B cell (primary cell): ENCODE results near the gene OR1I1. TPM values are rescaled to one million over a fixed set of nuclear protein-coding genes. Genes with fewer than 3 reads are reported as not detected.

ENCODE experiments used
- ATAC-seq: fragments of 200-7000 bp; cut with Tn5 transposase; one replicate; pipeline ENCODE4 v1.10.0; 2021; ENCODE audit warnings: low read depth, mild to moderate bottlenecking, moderate number of reproducible peaks, moderate library complexity
- CTCF ChIA-PET: fragments of 350-600 bp; sonication (Branson Sonifier 250); formaldehyde crosslinking; loops from one replicate; lab custom pipeline; 2021; ENCODE audit warnings: antibody characterized with exemption, inconsistent platforms; lab: Charles Lee
- POLR2A ChIA-PET: fragments of 350-600 bp; sonication (Branson Sonifier 250); formaldehyde crosslinking; loops from one replicate; lab custom pipeline; 2021; ENCODE audit warnings: antibody characterized with exemption; lab: Charles Lee
- DNase-seq: peaks from one replicate; pipeline ENCODE4 v3.0.0; 2013
- H2AFZ ChIP-seq: 2 replicates; pipeline ENCODE4 v1.6.1; 2012; ENCODE audit warnings: mild to moderate bottlenecking, low read depth, low read length; ENCODE audit not compliant: insufficient read depth, poor library complexity, severe bottlenecking
- H3K27ac ChIP-seq, 2 donors: 1 replicate in 1 of 2; 2 replicates in 1 of 2; pipeline ENCODE4 v1.5.1; 2012 to 2013; ENCODE audit warnings: low read length in 2 of 2, mild to moderate bottlenecking in 2 of 2, moderate library complexity in 1 of 2
- H3K27me3 ChIP-seq, 4 experiments: fragments of 200-600 bp in 1 of 4; sonication (generic) in 1 of 4; replicated peaks in 1 of 4; 1 replicate in 2 of 4; 2 replicates in 2 of 4; pipeline versions ENCODE4 v1.6.1 to v1.7.0; 2013 to 2016; ENCODE audit warnings: low read length in 3 of 4, mild to moderate bottlenecking in 2 of 4, mixed read lengths in 1 of 4, moderate library complexity in 1 of 4; ENCODE audit not compliant: insufficient read depth in 4 of 4, control insufficient read depth in 3 of 4; ENCODE audit errors: control extremely low read depth in 1 of 4
- H3K36me3 ChIP-seq, 2 experiments: replicated peaks in 1 of 2; 1 replicate in 1 of 2; 2 replicates in 1 of 2; pipeline versions ENCODE4 v1.6.1 to v1.7.1; 2013; ENCODE audit warnings: low read length in 1 of 2; ENCODE audit not compliant: insufficient read depth in 2 of 2, control insufficient read depth in 1 of 2; ENCODE audit errors: control extremely low read depth in 1 of 2, extremely low read depth in 1 of 2
- H3K4me1 ChIP-seq, 2 donors: fragments of 200-600 bp in 1 of 2; sonication (generic) in 1 of 2; 1 replicate in 1 of 2; 2 replicates in 1 of 2; pipeline versions ENCODE4 v1.5.1 to v1.6.1; 2013 to 2017; ENCODE audit warnings: low read length in 2 of 2; ENCODE audit not compliant: control insufficient read depth in 2 of 2, insufficient read depth in 2 of 2
- H3K4me2 ChIP-seq: replicated peaks from 2 replicates; pipeline ENCODE3; 2012; ENCODE audit warnings: mild to moderate bottlenecking, low read depth, low read length; ENCODE audit not compliant: poor library complexity, severe bottlenecking
- H3K4me3 ChIP-seq, 5 experiments: fragments of 200-600 bp in 1 of 5; sonication (generic) in 1 of 5; 1 replicate in 3 of 5; 2 replicates in 2 of 5; pipeline versions ENCODE4 v1.5.1 to v1.7.0; 2011 to 2016; ENCODE audit warnings: low read length in 4 of 5, mild to moderate bottlenecking in 4 of 5, low read depth in 2 of 5, control low read depth in 1 of 5, moderate library complexity in 1 of 5; ENCODE audit not compliant: insufficient read depth in 1 of 5; ENCODE audit errors: control extremely low read depth in 1 of 5, extremely low read depth in 1 of 5
- H3K79me2 ChIP-seq: fragments of 200-600 bp; sonication (generic); one replicate; pipeline ENCODE4 v1.6.0; 2016; ENCODE audit warnings: low read length; ENCODE audit not compliant: control insufficient read depth, insufficient read depth
- H3K9ac ChIP-seq: fragments of 200-600 bp; sonication (generic); 2 replicates; pipeline ENCODE4 v1.6.1; 2017; ENCODE audit warnings: mild to moderate bottlenecking, low read length, moderate library complexity
- H3K9me3 ChIP-seq, 3 donors: one replicate each; pipeline versions ENCODE4 v1.6.1 to v1.7.1; 2013; ENCODE audit warnings: low read length in 2 of 3; ENCODE audit not compliant: control insufficient read depth in 2 of 3, insufficient read depth in 1 of 3; ENCODE audit errors: control extremely low read depth in 1 of 3
- H4K20me1 ChIP-seq: 2 replicates; pipeline ENCODE4 v1.6.0; 2012; ENCODE audit warnings: mild to moderate bottlenecking, low read length; ENCODE audit not compliant: insufficient read depth, control insufficient read depth, poor library complexity, severe bottlenecking
- H3K27ac Mint-ChIP-seq: one replicate; pipeline ENCODE4 v1.8.0; 2021; ENCODE audit warnings: mixed read lengths
- H3K27me3 Mint-ChIP-seq: one replicate; pipeline ENCODE4 v1.8.0; 2021; ENCODE audit warnings: mixed read lengths
- H3K4me1 Mint-ChIP-seq: one replicate; pipeline ENCODE4 v1.8.0; 2021; ENCODE audit warnings: mixed read lengths
- H3K4me3 Mint-ChIP-seq: one replicate; pipeline ENCODE4 v1.8.0; 2021; ENCODE audit warnings: mixed read lengths
- H3K9me3 Mint-ChIP-seq: one replicate; pipeline ENCODE4 v1.8.0; 2022; ENCODE audit warnings: mixed read lengths; ENCODE audit not compliant: insufficient read depth
- CTCF ChIP-seq: fragments of 200-600 bp; IDR thresholded peaks from one replicate; pipeline ENCODE4 v1.8.0; 2022; ENCODE audit warnings: antibody characterized with exemption, mild to moderate bottlenecking
- EZH2 ChIP-seq: IDR thresholded peaks from 2 replicates; pipeline ENCODE4 v1.6.1; 2012; ENCODE audit warnings: borderline replicate concordance, low read depth, mild to moderate bottlenecking, moderate library complexity, low read length; ENCODE audit not compliant: insufficient read depth, poor library complexity, severe bottlenecking
- WGBS: methylation state at CpG from one replicate; pipeline ENCODE4 v1.1.5; 2013; ENCODE audit warnings: missing lambda C conversion rate; ENCODE audit not compliant: insufficient coverage; 5-methylcytosine and 5-hydroxymethylcytosine counted together
- intact Hi-C: fragments of 100-400 bp; cut with micrococcal nuclease; formaldehyde crosslinking; loops from one replicate; pipeline ENCODE4 v1.10.0; 2022
- polyA plus RNA-seq: library from polyadenylated mRNA; depleted of rRNA; stranded (reverse); fragments of >200 nt; gene quantifications from 2 replicates; pipeline ENCODE4 v1.2.3, GENCODE V29; 2012
- total RNA-seq, 2 donors: library from RNA; stranded (reverse); fragments of 120-200 nt in 1 of 2; gene quantifications; 1 replicate in 1 of 2; 2 replicates in 1 of 2; pipeline versions ENCODE4 v1.2.3 to v1.2.4, GENCODE V29; 2013 to 2022

The OR1I1 gene
- total and polyA plus RNA-seq, 2 donors (not counting 1 experiment from before 2014, with no cell fraction given) = not detected

DNA sequence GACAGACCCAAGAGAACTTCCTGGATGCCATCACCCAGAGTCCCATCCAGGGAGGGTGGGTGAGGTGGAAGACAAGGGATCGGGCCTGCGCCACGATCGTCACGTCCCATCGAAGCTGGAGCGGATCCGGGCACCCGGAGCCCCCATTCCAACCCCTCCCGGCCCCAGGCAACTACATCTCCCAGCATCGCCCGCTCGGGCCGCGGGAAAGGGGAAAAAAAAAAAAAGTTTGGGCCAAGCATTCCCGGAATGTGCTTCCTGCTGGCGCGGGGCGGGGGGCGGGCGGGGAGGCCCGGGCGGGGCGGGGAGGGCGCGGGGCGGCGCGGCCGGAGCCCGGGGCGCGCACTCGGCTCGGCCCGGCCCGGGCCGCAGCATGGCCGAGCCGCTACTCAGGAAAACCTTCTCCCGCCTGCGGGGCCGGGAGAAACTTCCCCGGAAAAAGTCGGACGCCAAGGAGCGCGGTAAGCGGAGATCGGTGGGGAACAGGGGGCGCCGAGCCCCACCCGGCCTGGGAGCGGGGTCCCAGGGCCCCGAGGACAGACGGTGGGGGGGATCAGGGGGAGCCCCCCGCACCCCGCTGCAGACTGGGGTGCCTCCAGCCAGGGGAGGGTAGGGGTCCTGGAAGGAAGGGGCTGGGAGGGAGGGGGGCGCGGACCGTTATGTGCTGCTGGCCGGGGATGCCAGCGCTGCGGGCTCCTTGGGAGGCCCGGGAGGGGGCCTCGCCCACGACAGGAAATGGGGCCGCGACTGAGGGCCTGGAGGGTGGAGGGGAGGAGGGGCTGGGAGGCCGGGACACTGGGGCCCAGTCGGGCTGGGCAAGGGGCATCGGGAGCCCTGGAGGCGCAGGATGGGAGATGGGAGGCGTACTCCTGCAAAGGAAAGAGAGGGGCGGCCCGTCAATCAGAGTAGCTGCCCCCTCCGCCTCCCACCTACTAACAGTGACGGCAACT, 25.3 kb downstream of the OR1I1 start, which contains the start of gene SYDE1:
Gene SYDE1, plus strand, starts transcription at position 341 of the 950 bp plus-strand sequence. Its CDS starts 33 bp downstream, at position 374.
- H3K27ac ChIP-seq = no peak within 1 kb of the TSS
- peaks cover 38% of the 10 kb centered on the region for H3K27me3 Mint-ChIP-seq
- WGBS = 6% methylated on average over 58 of the region's 78 CpGs
- H3K4me3 Mint-ChIP-seq = peak within 1 kb of the TSS; percentile 66
- ChIA-PET POLR2A (no interaction called here), CTCF (interaction anchor here (1.0 kb wide), 1 partner anchor 15 kb away, joined by 3 read pairs; no protein-coding TSS in a partner anchor)
- intact Hi-C loops = no loop called here
- peaks cover 10% of the 10 kb centered on the region for H3K9me3 Mint-ChIP-seq
- H2AFZ ChIP-seq = no peak within 1 kb of the TSS
- no peaks in the 10 kb centered on the region for H4K20me1 ChIP-seq
- H3K4me1 Mint-ChIP-seq = peaks cover 13% of the 10 kb centered on the region
- no peak within 1 kb of the TSS for H3K4me3 ChIP-seq
- H3K9me3 ChIP-seq = peaks cover 4 to 34% (median 13%) of the 10 kb centered on the region in 3 donors
- TF ChIP-seq EZH2 = no peak
- no peak for TF ChIP-seq CTCF
- H3K79me2 ChIP-seq = no peaks in the 10 kb centered on the region
- no peak for ATAC-seq
- peaks cover 13% of the 10 kb centered on the region in 2 donors for H3K4me1 ChIP-seq
- DNase-seq = no peak
- peaks cover 0 to 43% (median 20%) of the 10 kb centered on the region in 4 experiments for H3K27me3 ChIP-seq
- H3K9ac ChIP-seq = no peak within 1 kb of the TSS
- no peaks in the 10 kb centered on the region for H3K36me3 ChIP-seq
- H3K27ac Mint-ChIP-seq = no peak within 1 kb of the TSS
- H3K4me2 ChIP-seq = peak within 1 kb of the TSS; percentile 55
